Right lobe of liver (tissue), 4 donors: ENCODE results near the gene CDX1.

Experiments
- POLR2A ChIP-seq: fragments of 450-650 bp; IDR thresholded peaks from one replicate; pipeline ENCODE4 v1.6.1; 2017; ENCODE audit warnings: antibody characterized with exemption, mild to moderate bottlenecking
- TF ChIP-seq, protein P1 (sequence below), 4 donors: fragments of 200-600 bp in 3 of 4; fragments of 450-650 bp in 1 of 4; IDR thresholded peaks; one replicate each; pipeline versions ENCODE4 v1.5.1 to v1.8.0; 2016 to 2022; ENCODE audit warnings: antibody characterized with exemption in 4 of 4, mild to moderate bottlenecking in 2 of 4
- donor health status: DM: no; HTN: no; CAD: no.
- donor health status: DM: no; HTN: no; CAD: no.
- donor health status: DM: no; HTN: yes; CAD: no.

DNA sequence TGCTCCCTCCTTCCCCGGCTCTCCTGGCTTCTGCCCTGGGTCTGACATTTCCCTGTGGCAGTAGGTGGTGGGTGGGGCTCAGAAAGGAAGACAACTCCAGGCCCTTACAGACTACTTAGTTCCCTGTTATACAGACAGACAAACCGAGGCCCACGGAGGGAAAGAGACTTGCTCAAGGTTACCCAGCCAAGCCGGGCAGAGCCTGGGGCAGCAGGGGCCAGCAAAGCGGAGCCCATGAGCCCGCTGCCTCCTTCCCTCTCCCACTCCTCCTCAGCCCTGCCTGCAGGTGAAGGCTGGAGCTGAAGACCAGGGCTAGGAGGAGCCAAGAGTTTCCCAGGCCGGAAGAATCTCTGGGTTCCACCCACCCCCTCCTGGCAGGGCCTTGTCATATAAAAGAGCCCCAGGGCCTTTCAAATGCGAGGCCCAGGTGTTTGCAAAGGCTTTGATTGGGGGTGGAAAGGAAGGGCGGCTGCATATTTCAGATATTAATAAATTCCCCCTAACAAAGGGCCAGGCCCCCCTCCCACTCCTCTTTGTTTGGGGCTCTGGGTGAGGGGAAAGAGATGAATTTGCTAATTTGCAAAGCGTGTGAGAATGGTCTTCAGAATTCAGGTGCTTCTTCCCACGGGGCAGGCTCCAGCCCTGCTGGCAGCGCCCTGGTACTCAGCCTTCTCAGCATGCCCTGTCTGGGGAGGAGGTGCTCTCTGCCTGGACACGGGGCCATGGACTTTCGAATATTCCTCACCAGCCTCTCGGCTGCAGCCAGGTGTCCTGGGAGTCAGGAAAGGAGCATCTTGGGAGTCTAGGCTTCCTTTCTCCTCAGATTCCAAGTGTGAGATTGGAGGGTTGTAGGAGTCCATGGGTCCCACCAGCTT, 44.8 kb downstream of the CDX1 start:
- TF ChIP-seq, protein P1, sequence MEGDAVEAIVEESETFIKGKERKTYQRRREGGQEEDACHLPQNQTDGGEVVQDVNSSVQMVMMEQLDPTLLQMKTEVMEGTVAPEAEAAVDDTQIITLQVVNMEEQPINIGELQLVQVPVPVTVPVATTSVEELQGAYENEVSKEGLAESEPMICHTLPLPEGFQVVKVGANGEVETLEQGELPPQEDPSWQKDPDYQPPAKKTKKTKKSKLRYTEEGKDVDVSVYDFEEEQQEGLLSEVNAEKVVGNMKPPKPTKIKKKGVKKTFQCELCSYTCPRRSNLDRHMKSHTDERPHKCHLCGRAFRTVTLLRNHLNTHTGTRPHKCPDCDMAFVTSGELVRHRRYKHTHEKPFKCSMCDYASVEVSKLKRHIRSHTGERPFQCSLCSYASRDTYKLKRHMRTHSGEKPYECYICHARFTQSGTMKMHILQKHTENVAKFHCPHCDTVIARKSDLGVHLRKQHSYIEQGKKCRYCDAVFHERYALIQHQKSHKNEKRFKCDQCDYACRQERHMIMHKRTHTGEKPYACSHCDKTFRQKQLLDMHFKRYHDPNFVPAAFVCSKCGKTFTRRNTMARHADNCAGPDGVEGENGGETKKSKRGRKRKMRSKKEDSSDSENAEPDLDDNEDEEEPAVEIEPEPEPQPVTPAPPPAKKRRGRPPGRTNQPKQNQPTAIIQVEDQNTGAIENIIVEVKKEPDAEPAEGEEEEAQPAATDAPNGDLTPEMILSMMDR (IDR thresholded peaks at IDR 0.05): no peak
- no peak for TF ChIP-seq POLR2A
